ENCODE results near the gene BOK.
"Not testable (repeated sequence)": the region's sequence is repeated elsewhere in the genome, so short reads cannot be mapped to it uniquely, and the experiment has no call there.

The BOK gene

GRCh38 chr2:241569831-241570281 lies 11.3 kb downstream of the BOK start:
- no peak overlapping the region for H3K4me3 ChIP-seq (ENCODE audit: low read depth, low read length)
- TF ChIP-seq, protein P1, sequence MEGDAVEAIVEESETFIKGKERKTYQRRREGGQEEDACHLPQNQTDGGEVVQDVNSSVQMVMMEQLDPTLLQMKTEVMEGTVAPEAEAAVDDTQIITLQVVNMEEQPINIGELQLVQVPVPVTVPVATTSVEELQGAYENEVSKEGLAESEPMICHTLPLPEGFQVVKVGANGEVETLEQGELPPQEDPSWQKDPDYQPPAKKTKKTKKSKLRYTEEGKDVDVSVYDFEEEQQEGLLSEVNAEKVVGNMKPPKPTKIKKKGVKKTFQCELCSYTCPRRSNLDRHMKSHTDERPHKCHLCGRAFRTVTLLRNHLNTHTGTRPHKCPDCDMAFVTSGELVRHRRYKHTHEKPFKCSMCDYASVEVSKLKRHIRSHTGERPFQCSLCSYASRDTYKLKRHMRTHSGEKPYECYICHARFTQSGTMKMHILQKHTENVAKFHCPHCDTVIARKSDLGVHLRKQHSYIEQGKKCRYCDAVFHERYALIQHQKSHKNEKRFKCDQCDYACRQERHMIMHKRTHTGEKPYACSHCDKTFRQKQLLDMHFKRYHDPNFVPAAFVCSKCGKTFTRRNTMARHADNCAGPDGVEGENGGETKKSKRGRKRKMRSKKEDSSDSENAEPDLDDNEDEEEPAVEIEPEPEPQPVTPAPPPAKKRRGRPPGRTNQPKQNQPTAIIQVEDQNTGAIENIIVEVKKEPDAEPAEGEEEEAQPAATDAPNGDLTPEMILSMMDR (IDR thresholded peaks at IDR 0.05; ENCODE audit: borderline replicate concordance, insufficient read depth, low read depth, low read length): no peak

DNA sequence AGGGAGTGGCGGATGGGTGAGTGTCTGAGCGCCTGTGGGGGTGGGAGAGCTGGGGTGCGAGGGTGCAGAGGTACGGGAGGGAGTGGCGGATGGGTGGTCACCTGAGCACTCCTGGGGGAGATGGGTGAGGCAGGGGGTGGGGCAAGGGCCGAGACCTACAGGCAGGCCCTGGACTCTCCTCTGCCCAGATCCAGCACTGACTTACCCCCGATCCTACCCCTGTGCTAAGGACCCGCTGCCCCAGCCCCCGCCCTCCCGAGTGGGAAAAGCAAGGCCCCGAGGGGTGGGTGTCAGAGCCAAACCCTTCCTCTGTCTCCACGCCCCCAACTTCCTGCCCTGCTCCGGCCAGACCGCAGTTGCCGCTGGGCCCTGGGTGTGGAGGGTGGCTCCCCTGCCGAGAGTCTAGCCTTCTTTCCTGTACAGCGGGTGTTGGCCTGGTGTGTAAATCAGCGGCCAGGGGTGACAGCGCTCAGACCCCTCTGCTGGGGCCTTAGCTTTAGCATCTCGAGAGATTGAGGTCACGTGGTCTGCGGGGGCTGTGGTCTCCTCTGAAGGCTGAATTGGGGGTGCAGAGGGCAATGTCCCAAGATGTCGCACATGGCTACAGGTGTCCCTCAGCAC lies 12.5 kb downstream of the BOK start:
- TF ChIP-seq, protein P1 (IDR thresholded peaks at IDR 0.05; ENCODE audit: borderline replicate concordance, insufficient read depth, low read depth, low read length): no peak
- no peak overlapping the region for H3K4me3 ChIP-seq (ENCODE audit: low read depth, low read length)

DNA sequence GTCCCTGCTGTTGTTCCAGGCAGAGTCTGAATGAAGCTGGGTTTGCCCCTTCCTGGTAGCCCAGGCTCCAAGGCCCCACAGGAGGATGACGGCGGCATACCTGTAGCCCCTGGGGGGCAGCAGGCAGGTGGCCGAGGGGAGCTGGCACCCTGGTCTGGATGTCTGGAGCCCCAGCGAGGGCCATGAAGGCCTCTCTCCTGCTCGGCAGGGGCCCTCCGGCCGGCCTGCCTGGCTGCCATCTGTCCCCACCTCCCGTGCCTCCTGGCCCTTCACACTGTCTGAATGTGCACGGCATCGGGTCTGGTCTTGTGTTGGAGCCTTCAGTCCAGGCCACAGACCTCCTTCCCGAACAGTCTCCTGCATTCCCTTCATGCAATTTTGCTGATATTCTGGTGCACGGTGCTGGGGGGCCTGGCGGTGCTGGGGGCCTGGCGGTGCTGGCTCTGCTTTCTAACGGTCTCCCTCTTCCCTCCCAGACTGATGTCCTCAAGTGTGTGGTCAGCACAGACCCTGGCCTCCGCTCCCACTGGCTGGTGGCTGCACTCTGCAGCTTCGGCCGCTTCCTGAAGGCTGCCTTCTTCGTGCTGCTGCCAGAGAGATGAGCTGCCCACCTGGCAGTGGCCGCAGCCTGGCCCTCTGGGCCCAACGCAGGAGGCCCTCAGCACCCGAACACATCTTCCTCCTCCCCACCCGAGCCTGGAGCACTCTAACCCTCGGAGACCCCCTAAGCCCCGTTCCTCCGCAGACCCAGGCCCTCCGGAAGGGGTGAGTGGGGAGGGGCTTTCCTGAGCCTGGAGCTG lies 13.5 kb downstream of the BOK start:
- H3K4me3 ChIP-seq (ENCODE audit: low read depth, low read length): no peak overlapping the region
- TF ChIP-seq, protein P1 (IDR thresholded peaks at IDR 0.05; ENCODE audit: borderline replicate concordance, insufficient read depth, low read depth, low read length): no peak

- not testable (repeated sequence) for H3K4me3 ChIP-seq (ENCODE audit: low read depth, low read length)
Observed at GRCh38 chr2:241572915-241573651, 14.5 kb downstream of the BOK start.

DNA sequence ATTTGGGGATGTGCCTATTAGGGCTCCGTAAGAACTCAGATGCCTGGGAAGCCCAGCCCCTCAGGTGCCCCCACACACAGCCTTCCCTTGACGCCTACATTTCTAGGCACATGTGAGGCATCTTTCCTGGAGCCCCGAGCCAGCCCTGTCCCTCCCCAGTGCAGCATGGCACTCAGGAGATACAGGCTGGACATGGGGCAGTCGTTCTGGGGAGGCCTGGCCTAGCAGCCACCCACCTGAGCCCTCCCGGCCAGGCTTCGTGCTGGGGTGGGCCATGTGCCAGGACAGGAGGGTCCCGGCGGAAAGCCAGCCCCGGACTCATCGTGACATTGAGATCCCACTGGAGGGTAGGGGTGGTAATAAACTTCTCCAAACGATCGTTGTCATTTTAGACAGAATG lies 15.2 kb downstream of the BOK start:
- TF ChIP-seq, protein P1 (IDR thresholded peaks at IDR 0.05; ENCODE audit: borderline replicate concordance, insufficient read depth, low read depth, low read length): no peak
- no peak overlapping the region for H3K4me3 ChIP-seq (ENCODE audit: low read depth, low read length)

GRCh38 chr2:241574911-241575623 lies 16.5 kb downstream of the BOK start:
- TF ChIP-seq, protein P1 (IDR thresholded peaks at IDR 0.05; ENCODE audit: borderline replicate concordance, insufficient read depth, low read depth, low read length): no peak
- H3K4me3 ChIP-seq (ENCODE audit: low read depth, low read length): no peak overlapping the region
